GM10248 (cell line): Measurements from ENCODE around the gene EIF3A.

Experiments used
- CTCF ChIA-PET: fragments of 300-600 bp; sonication (Branson Sonifier 250); formaldehyde crosslinking; extraction: SDS; loops from one replicate; lab custom pipeline; 2021; ENCODE audit warnings: antibody characterized with exemption; lab: Yijun Ruan, JAX
- POLR2A ChIA-PET: fragments of 350-650 bp; sonication (Branson Sonifier 250); formaldehyde crosslinking; extraction: SDS; loops from one replicate; lab custom pipeline; 2020; ENCODE audit warnings: antibody characterized with exemption; lab: Yijun Ruan, JAX
- DNase-seq: peaks from one replicate; pipeline ENCODE4 v3.0.0; 2012; ENCODE audit errors: extremely low spot score
- CTCF ChIP-seq: IDR thresholded peaks from 2 replicates; pipeline ENCODE4 v1.5.1; 2012; ENCODE audit warnings: mild to moderate bottlenecking, low read depth; ENCODE audit errors: extremely low read depth, missing control alignments, control extremely low read depth

EIF3A gene

GRCh38 chr10:119105155-119105554 lies 24.5 kb upstream of the EIF3A start:
- no peak for DNase-seq

GRCh38 chr10:119104654-119105015 lies 24.0 kb upstream of the EIF3A start:
- DNase-seq: peak; percentile 44
- TF ChIP-seq CTCF: no peak
- CTCF ChIA-PET: interaction anchor here (1.2 to 2.2 kb wide), 2 partner anchors 15 to 94 kb away, joined by 3 to 6 read pairs; no protein-coding TSS in a partner anchor
- POLR2A ChIA-PET: interaction anchor here (0.5 to 0.8 kb wide), 3 partner anchors 9 to 19 kb away, joined by 3 to 5 read pairs (median 3); no protein-coding TSS in a partner anchor

More at GRCh38 chr10:119105155-119105554, 24.5 kb upstream of the EIF3A start:
- ChIA-PET CTCF (interaction anchor here (2.2 kb wide), 1 partner anchor 15 kb away, joined by 6 read pairs; no protein-coding TSS in a partner anchor), POLR2A (interaction anchor here (0.8 kb wide), 1 partner anchor 15 kb away, joined by 3 read pairs; no protein-coding TSS in a partner anchor)
- TF ChIP-seq CTCF: no peak

- POLR2A ChIA-PET: interaction anchor here (0.5 to 0.8 kb wide), 3 partner anchors 9 to 19 kb away, joined by 3 to 5 read pairs (median 3); no protein-coding TSS in a partner anchor
Observed at GRCh38 chr10:119103903-119104653, 23.5 kb upstream of the EIF3A start, which contains the start of gene DENND10. Gene DENND10, plus strand, starts transcription at chr10:119104113. Its CDS starts 30 bp downstream, at chr10:119104143.

GRCh38 chr10:119103241-119103902 lies 22.8 kb upstream of the EIF3A start:
- DNase-seq: no peak
- ChIA-PET CTCF (interaction anchor here (0.9 to 1.2 kb wide), 5 partner anchors 9 to 96 kb away, joined by 3 to 5 read pairs (median 3); no protein-coding TSS in a partner anchor), POLR2A (no interaction called here)
- TF ChIP-seq CTCF: no peak

More at GRCh38 chr10:119103903-119104653, 23.5 kb upstream of the EIF3A start, which contains the start of gene DENND10:
- CTCF ChIA-PET: interaction anchor here (0.9 to 2.2 kb wide), 5 partner anchors 9 to 95 kb away, joined by 3 to 6 read pairs (median 3); no protein-coding TSS in a partner anchor
- peak; percentile 98 for DNase-seq
- no peak for TF ChIP-seq CTCF

- POLR2A ChIA-PET: interaction anchor here (1.0 kb wide), 1 partner anchor 24 kb away, joined by 3 read pairs; no protein-coding TSS in a partner anchor
- TF ChIP-seq CTCF: no peak
- CTCF ChIA-PET: interaction anchor here (0.6 to 1.8 kb wide), 6 partner anchors 17 to 1240 kb away, joined by 3 to 5 read pairs (median 4); no protein-coding TSS in a partner anchor
- DNase-seq: no peak
Observed at GRCh38 chr10:119101366-119102098, 20.9 kb upstream of the EIF3A start.
